Activated T-cell treated with anti-CD3 and anti-CD28 coated beads for 24 hours (primary cell): ENCODE data around the gene HSF2BP.
"Not testable (repeated sequence)": the region's sequence is repeated elsewhere in the genome, so short reads cannot be mapped to it uniquely, and the experiment has no call there.

Experiments used
- DNase-seq: peaks from one replicate; pipeline ENCODE4 v3.0.0-alpha.2; 2020; ENCODE audit warnings: low read depth

HSF2BP gene

DNA sequence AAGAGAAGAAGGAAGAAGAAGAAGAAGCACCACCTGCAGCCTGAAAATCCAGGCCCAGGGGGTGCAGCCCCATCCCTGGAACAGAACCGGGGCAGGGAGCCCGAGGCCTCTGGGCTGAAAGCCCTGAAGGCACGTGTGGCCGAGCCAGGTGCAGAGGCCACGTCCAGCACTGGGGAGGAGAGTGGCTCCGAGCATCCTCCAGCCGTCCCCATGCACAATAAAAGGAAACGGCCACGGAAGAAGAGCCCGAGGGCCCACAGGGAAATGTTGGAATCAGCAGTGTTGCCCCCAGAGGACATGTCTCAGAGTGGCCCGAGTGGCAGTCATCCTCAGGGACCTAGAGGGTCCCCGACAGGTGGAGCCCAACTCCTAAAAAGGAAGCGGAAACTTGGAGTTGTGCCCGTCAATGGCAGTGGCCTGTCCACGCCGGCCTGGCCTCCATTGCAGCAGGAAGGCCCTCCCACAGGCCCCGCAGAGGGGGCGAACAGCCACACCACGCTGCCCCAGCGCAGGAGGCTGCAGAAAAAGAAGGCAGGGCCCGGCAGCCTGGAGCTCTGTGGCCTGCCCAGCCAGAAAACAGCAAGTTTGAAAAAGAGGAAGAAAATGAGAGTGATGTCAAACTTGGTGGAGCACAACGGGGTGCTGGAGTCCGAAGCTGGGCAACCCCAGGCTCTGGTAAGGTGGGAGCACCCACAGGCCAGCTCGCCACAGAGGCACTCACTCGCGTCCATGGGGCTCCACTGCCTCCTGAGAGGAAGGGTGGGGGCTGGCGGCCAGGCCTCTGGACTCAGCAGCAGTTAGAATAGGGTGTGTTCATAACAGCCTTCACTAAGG lies 28.5 kb upstream of the HSF2BP start:
- DNase-seq, result no peak

DNA sequence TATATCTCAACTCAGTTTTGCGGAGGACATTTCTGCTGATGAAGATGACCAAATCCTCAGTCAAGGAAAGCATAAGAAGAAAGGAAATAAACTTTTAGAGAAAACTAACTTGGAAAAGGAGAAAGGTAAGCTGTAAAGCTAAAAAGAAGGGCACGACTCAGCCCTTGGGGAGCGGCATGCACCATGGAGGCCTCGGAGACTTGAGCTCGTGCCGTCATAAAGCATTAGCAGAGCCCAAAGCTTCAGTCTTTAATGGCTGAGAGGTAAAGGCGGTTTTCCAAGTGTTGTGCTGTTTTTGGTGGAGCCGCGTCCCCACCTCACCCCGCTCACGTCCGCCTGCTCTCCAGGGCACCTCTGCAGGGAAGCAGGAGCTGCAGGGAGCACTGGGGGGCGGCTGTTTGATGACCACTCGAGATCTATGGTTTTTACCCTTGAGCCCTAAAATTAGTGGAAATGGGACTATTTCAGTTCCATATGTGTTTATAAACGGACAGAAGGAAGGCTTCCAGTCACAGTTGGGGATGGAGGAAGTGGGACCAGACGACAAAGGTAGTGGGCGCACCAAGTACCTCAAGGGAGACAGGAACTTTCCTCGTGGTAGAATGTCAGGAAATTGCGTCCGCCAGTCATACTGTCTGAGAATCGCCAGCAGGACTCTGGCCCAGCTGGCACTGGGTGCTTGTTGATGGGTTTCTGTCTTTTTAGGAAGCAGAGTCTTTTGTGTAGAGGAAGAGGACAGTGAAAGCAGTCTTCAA lies 27.7 kb upstream of the HSF2BP start:
- no peak for DNase-seq

DNA sequence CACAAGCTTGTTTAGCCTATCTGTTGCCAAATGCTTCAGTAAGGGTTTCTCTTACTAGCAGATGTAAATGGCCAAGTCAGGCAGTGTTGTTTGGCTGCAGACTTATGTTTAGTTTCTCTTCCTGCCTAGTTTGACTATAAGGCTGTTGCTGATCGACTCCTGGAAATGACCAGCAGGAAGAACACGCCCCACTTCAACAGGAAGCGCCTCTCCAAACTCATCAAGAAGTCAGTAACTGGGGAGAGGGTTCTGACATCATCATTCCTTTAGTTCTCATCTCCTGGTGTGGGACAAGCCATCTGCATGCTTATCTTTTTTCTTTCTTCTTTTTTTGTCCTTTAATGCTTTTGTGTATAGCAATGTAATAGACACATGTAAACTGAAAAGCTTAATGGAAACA lies 25.1 kb upstream of the HSF2BP start:
- no peak for DNase-seq

DNA sequence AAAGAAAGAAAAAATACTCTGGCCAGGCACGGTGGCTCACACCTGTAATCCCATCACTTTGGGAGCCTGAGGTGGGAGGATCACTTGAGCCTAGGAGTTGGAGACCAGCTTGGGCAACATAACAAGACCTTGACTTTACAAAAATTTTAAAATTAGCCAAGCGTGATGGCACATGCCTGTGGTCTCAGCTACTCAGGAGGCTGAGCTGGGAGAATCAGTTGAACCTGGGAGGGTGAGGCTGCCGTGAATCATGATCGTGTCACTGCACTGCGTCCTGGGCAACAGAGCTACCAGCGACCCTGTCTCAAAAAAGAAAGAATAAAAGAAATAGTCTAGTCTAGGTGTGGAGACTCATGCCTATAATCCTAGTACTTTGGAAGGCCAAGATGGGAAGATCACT lies 22.4 kb upstream of the HSF2BP start:
- DNase-seq, result no peak

DNA sequence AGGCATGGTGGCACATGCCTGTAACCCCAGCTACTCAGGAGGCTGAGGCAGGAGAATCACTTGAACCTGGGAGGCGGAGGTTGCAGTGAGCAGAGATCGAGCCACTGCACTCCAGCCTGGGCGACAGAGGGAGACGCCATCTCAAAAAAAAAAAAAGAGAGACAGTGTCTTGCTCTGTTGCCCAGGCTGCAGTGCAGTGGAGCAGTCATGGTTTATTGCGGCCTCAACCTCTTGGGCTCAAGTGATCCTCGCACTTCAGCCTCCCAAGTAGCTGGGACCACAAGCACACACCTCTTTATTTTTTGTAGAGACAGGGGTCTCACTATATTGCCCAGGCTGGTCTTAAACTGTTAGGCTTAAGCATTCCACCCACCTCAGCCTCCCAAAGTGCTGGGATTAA lies 21.1 kb upstream of the HSF2BP start:
- not testable (repeated sequence) for DNase-seq

DNA sequence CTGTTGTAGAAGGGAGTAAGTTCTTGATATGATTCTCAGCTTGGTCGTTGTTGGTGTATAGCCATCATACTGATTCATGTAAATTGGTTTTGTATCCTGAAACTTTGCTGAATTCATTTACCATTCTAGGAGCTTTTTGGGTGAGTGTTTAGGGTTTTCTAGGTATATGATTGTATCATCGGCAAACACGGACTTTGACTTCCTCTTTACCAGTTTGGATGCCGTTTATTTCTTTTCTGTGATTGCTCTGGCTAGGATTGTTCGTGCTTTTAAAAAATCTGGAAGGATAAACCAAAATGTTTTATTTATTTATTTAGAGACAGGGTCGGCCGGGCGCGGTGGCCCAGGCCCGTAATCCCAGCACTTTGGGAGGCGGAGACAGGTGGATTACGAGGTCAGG lies 20.7 kb upstream of the HSF2BP start:
- DNase-seq, result no peak

DNA sequence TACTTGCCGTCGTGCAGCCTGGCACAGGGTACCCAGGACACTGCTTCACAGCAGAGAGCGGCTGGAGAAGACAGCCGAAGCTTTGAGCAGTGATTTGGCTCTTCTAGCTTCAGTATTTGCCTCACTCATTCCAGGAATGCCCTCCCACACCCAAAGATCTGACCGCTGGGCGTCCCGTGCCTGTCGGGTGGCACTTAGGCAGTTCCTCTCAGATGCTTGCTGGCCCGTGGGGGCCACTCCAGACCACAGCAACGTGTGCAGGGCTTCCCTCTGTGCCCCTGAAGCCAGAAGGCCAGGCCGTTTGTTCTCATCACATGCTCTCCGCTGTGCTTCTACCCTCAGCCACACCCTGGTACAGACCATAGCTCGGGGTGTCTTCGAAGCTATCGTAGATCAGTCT lies 17.1 kb upstream of the HSF2BP start:
- DNase-seq, result no peak

DNA sequence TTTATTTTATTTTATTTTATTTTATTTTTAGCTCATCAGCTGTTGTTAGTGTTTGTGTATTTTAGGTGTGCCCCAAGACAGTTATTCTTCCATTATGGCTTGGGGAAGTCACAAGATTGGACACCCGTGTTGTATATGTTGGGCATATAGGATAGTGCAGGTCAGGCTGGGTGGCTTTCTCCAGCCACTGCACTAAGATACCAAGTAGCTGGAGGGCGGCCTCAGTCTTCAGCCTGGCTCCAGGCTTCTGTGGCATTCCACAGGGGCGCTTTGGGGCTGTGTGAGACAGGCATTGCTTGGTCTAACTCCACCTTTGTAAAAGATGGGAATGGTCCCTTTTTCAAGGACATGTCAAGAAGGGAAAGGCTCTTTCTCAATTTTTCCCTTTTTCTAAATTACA lies 16.6 kb upstream of the HSF2BP start:
- DNase-seq, result no peak

DNA sequence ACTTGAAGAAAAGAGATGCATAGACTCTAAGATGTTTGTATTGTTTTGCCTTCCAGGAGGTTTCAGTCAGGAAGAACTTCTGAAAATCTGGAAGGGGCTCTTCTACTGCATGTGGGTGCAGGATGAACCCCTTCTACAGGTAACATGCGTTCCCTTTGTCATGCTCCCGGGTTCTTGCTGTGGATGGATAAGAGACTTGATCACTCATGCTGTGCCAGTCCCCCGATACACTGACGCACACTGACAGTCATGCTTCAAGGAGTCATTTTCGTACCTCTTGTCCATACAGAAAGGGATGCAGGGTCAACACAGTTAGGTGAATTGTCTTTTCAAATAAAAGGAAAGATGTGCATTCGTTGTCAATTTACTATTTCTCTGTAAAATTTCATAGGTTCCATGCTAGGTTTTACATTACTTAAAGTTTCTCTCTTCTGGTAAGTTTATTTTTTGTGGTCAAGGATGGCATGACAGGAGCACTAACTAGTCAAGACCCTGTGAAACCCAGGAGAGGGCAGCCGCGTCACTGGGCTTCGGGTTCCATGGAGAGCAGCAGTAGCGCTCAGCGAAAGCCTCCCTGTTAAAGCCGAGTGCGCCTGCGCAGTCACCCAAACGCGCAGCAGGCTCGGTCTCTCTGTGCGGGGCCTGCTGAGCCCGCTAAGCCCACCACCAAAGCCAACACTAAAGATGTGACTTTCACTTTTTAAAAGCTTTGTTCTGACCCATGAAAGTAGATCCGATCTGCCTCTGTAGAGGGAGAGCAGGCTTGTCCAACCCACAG lies 10.7 kb upstream of the HSF2BP start:
- no peak for DNase-seq

DNA sequence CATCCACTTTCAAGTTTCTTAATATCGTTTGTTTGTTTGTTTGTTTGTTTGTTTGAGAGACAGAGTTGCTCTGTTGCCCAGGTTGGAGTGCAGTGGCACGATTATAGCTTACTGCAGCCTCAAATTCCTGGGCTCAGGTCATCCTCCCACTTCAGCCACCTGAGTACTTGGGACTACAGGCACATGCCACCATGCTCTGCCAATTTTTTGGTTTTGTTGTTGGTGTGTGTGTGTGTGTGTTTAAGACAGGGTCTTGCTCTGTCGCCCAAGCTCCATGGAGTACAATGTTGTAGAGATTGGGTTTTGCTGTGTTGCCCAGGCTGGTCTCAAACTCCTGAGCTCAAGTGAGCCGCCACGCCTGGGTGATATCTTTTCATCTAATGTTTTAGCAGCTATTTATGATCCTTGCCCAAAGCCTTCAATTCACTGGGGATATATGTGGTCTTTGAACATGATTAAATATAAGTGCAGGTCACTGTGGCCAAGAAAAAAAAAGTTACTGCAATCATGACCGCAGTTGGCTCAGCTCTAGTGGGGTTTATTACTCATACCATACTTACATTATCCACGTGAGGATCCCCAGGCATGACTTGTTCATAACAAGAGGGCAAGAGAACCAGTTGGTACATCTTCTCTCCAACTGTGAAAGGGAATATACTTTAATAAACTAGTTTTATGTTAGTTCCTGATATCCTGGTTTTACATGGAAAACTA lies 8.1 kb upstream of the HSF2BP start:
- no peak for DNase-seq

DNA sequence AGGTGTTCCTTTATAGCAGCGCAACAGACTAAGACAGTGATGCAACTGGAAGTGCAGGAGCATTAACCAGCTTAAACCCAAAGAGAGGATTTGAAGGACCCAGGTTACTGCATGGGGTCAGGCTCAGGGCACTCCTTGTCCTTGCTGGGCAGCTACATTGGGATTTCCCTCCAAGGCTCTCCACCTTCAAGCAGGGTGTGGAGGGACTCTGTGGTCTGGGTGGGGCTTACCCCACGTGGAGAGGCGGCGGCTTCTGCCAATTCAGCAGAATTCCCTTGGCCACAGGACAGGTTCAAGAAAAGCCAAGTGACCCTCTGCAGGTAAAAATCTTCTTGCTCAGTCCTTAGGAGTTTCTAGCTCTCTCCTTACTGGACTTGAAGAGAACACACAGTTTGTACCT lies 6.6 kb upstream of the HSF2BP start:
- no peak for DNase-seq

DNA sequence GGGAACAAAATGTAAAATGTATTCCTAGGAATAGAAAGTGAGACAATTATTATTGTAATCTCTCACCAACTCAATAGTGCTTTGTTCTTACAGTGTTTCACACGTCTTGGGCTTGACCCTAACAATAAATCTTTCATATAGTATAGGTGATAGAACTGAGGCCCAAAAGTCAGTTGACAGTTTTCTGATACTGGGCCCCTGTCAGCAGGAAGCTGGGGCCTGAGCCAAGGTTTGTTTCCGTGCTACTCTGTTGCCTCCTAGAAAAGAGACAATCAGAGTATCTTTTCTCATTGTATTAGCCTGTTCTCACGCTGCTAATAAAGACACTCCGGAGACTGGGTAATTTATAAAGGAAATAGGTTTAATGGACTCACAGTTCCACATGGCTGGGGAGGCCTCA lies 5.1 kb upstream of the HSF2BP start:
- DNase-seq, result no peak

DNA sequence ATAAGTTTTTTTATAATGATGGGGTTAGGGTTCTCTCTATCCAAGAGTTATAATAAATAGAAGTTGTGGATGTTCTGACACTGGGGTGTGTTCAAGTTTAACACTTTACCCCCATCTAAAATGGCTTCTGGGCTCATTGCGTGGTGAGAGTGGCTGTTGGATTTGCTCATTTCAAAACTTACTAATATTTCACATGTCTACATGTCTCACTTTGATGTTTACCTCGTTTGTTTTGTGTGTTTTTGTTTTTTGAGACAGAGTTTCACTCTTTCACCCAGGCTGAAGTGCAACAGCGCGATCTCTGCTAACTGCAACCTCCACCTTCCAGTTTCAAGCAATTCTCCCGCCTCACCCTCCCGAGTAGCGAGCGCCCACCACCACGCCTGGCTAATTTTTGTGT lies 3.7 kb upstream of the HSF2BP start:
- DNase-seq, result no peak

DNA sequence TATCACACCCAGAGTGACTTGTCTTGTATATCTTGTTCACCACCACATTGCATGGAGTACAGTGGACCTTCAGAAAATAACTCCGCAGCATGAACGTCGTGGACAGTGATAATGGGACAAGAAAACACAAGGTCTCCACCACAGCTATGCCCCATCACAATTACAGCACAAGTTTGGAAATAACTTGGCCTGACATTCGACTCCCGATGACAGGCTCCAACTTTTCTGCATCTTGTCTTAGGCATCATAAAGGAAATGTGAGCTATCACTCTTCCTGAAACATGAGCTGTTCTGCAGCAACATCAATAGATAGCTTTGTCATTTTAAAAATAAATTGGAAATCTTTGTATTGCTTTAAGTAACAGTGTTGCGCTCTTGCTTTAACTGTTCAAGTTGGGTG lies 3.0 kb upstream of the HSF2BP start:
- DNase-seq, result no peak

DNA sequence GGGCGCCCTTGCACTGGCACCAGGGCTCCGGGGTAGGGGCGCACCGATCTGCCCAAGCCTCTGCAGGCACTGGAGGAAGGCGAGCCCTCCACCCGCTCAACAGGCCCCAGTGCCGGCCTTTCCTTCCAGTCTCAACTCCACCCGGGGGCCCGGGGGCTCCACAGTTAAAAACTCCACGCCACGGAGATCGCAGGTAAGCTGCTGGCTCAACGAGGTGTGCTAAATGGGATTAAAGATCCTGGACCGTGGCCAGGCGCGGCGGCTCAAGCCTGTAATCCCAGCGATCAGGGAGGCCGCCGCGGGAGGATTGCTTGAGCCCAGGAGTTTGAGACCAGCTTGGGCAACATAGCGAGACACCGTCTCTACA lies 536 bp downstream of the HSF2BP start:
- DNase-seq, result no peak

DNA sequence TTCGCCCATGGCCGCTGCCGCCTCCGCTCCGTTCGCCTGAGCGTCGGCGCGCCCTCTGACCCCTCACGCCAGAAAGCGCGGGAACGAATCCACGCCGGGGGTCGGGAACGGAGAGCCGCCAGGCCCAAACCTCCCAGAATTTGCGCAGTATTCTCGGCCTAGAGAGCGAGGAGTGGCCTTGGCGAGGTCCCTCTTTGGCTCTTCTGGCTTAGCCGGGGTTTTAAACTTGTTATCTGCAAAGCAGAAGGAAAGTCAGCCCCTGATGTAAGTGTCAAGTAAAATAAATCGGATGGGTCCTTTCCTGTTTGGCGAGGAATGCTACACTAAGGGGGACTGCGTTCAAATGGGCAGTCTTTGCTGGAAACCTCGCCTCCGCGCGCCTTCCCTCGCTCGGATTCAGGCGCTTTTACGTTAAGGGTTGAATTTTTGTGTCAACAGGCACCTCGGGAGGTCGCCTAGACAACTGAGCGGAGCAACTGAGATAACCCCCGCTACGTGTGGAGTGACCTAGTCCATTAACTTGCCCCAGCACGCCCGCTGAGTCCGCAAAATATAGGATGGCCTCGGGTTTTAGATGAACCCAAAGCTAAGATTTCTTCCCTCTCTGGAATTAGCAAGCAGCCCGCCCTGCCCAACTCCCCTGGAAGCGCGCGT lies 1.1 kb downstream of the HSF2BP start:
- DNase-seq, result no peak

DNA sequence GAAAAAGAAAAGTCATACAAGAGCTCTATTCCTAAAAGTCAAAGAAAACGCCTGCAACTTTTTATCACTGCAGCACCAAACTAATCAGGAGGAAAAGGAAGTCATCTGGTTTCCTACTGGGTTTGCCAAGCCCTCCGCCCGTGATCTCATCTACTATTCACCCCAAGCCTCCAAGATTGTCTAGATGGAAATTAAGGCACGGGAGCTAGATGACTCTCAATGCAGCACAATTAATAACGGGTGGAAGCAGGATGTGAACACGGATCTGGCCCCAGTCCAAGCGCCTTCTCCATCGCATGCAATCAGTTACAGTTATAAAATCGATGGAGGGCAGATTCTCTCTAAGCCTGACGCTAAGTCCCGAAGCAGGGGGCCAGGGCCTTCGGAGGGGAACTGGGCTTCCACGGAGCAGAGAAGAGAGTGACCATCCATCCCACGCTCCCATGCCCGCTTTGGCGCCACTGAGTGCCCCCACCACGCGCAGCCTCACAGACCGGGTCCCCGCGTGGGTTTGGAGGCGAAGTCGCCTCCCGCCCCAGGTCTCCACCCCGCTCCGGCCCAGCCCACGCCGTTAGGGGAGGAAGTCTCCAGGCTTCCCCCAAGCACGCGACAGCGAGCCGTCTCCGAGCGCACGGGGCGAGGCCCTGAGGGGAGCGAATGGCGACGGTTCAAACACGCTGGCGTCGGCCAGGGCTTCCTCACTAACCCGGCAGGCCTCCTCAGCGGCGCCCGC lies 1.8 kb downstream of the HSF2BP start:
- no peak for DNase-seq

DNA sequence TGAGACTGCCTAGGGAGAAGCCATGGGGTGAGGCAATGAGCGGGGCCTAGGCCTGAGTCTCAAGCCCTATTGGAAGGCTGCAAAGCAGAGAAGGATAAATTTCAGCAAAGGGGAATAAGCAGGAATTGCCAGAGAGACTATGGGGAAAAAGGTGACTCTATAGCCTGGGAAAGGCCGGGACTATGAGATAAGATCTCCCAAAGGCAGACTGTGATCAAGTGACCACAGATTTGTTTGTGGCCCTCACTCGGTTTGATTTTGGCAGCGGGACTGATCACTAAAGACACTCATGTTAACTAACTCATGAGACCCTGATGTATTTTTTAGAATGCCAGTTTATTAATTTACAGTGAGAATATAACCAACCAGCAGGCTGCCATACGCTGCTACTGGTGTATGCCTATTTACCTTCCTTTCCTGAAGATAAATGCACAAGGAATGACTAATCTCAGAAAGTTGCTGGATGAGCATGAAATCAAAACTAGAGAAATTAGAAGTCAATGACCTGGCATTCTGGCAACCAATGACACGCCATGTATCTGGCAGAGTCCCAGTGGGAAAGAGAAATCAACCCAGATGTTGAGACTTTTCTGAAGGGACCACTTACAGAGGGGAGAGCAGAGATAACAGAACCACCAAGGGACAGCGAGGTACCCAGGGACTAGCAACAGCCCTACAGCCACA lies 4.3 kb downstream of the HSF2BP start:
- no peak for DNase-seq

DNA sequence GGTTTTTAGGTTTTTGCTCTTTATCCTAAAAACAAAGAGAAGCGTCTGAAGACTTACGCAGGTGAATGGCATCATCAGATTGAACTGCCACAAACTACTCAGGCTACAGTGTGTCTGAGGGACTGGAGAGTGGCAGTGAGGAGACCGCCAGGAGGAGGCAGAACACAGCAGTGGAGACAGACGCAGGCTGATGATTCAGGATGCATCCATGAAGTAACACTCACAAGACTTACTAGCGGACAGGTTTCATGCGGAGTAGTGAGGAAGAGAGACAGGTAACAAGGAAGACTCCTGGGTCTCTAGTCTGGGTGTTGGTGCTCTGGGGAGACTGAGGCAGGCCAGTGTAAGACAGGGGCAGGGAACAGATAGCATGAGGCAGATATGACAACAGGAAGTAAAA lies 5.7 kb downstream of the HSF2BP start:
- no peak for DNase-seq

DNA sequence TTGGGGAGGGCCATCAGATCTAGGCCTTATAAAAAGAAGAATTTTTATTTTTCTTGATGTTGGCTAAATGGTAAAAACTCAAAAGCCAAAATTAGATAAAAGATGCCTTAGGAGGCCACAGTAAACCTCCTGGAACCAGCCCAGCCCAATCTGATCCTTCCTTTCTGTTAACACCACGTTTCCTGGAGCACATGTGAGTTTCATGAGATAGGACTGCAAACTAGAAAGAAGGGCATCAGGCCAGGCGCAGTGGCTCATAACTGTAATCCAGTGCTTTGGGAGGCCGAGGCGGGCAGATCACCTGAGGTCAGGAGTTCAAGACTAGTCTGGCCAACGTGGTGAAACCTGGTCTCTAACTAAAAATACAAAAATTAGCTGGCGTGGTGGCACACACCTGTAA lies 6.7 kb downstream of the HSF2BP start:
- no peak for DNase-seq
